Lung (tissue), 12 donors: ENCODE results near the gene CAPZB. TPM values are rescaled to one million over a fixed set of nuclear protein-coding genes. Genes with fewer than 3 reads are reported as not detected.

Source experiments
- ATAC-seq: fragments of 200-7000 bp; cut with Tn5 transposase; one replicate; pipeline ENCODE4 v1.9.1; 2020; ENCODE audit warnings: moderate number of reproducible peaks; ENCODE audit not compliant: insufficient read depth, low FRiP score
- DNase-seq, 3 donors: peaks; one replicate each; pipeline ENCODE4 v3.0.0-alpha.2; 2013 to 2017
- H3K27ac ChIP-seq, 2 donors: one replicate each; pipeline ENCODE4 v1.5.1; 2013; ENCODE audit warnings: mild to moderate bottlenecking in 2 of 2, moderate library complexity in 2 of 2, control low read depth in 1 of 2, inconsistent platforms in 1 of 2, low read depth in 1 of 2, low read length in 1 of 2
- H3K27me3 ChIP-seq, 3 donors: one replicate each; pipeline ENCODE4 v1.5.1; 2013; ENCODE audit warnings: low read length in 2 of 3; ENCODE audit not compliant: control insufficient read depth in 3 of 3, insufficient read depth in 3 of 3
- H3K36me3 ChIP-seq, 4 donors: one replicate each; pipeline ENCODE4 v1.5.1; 2013; ENCODE audit warnings: low read length in 4 of 4, mild to moderate bottlenecking in 1 of 4, moderate library complexity in 1 of 4; ENCODE audit not compliant: control insufficient read depth in 4 of 4, insufficient read depth in 4 of 4
- H3K4me1 ChIP-seq, 5 donors: one replicate each; pipeline ENCODE4 v1.5.1; 2013; ENCODE audit warnings: low read length in 5 of 5, mild to moderate bottlenecking in 2 of 5, moderate library complexity in 1 of 5; ENCODE audit not compliant: control insufficient read depth in 5 of 5, insufficient read depth in 5 of 5
- H3K4me3 ChIP-seq: one replicate; pipeline ENCODE4 v1.5.1; 2013; ENCODE audit warnings: mild to moderate bottlenecking, control low read depth, moderate library complexity
- H3K9ac ChIP-seq, 2 donors: one replicate each; pipeline ENCODE4 v1.5.1; 2013; ENCODE audit warnings: low read length in 2 of 2, control low read depth in 1 of 2; ENCODE audit not compliant: insufficient read depth in 1 of 2
- H3K9me3 ChIP-seq, 4 donors: one replicate each; pipeline ENCODE4 v1.5.1; 2013; ENCODE audit warnings: low read length in 3 of 4, mild to moderate bottlenecking in 1 of 4, moderate library complexity in 1 of 4; ENCODE audit not compliant: control insufficient read depth in 4 of 4, insufficient read depth in 3 of 4
- CTCF ChIP-seq: IDR thresholded peaks from 2 replicates; pipeline ENCODE4 v1.5.1; 2012; ENCODE audit warnings: mild to moderate bottlenecking; ENCODE audit errors: control extremely low read depth, extremely low read depth
- WGBS, 2 donors: extraction: QIAGEN DNeasy Blood & Tissue Kit; methylation state at CpG; one replicate each; pipeline ENCODE4 v1.1.7; 2013; 5-methylcytosine and 5-hydroxymethylcytosine counted together
- polyA plus RNA-seq, 2 donors: library from polyadenylated mRNA; stranded (reverse); fragments of 200-250 nt; gene quantifications; one replicate each; pipeline ENCODE4 v1.2.1, GENCODE V29; 2013
- total RNA-seq, 2 donors: library from RNA; depleted of rRNA in 1 of 2; stranded (reverse); fragments of >200 nt in 1 of 2; gene quantifications; one replicate each; pipeline ENCODE4 v1.2.1, GENCODE V29; 2014 to 2021
- donor health status: control.
- donor health status: control.
- donor health status: Bipolar disorder and iron deficiency.
- donor health status: healthy.
- donor health status: DM: yes; HTN: yes; CAD: no.

Gene CAPZB
- total and polyA plus RNA-seq, 4 donors = 94.7 to 339 (median 278) TPM

- Histone ChIP-seq H3K9ac (no peak overlapping the region), H3K27ac (no peak overlapping the region), H3K9me3 (no peaks in the 10 kb centered on the region), H3K36me3 (peaks cover 9 to 53% (median 16%) of the 10 kb centered on the region in 4 donors), H3K4me3 (no peak overlapping the region), H3K4me1 (no peaks in the 10 kb centered on the region), H3K27me3 (no peaks in the 10 kb centered on the region)
- ATAC-seq (peak; percentile 71), DNase-seq (peak; percentile 56 to 73 (median 70))
- WGBS, 2 donors = 65 to 68% methylated on average over 25 of the region's 25 CpGs
- TF ChIP-seq CTCF = peak; percentile 54
These were observed 143.9 kb downstream of the CAPZB start for GRCh38 chr1:19341201-19342061.

DNA sequence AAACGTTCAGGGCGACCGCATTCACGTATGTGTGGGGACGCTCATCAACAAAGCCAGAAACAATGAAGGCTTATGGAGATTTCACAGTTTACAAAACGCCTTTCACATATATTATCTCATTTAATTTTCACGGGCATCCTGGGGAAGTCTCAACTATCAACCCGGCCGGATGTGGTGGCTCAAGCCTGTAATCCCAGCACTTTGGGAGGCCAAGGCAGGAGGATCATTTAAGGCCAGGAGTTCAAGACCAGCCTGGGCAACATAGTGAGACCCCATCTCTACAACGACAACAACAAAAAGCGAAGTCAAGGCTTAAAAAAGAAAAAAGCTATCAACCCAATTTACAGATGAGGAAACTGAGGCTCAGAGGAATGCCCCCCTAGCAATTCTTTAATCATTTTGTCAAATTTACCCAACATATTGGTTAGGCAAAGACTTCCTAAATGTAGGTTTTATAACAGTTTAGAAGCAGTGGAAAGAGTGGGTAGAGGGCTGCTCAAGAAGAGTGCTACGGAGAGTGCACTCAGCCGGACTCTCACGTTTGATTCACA lies 144.9 kb downstream of the CAPZB start:
- Histone ChIP-seq H3K27ac (no peak overlapping the region), H3K4me3 (no peak overlapping the region), H3K9ac (no peak overlapping the region), H3K4me1 (no peaks in the 10 kb centered on the region), H3K36me3 (peaks cover 9 to 51% (median 16%) of the 10 kb centered on the region in 4 donors), H3K27me3 (no peaks in the 10 kb centered on the region), H3K9me3 (no peaks in the 10 kb centered on the region)
- no peak for TF ChIP-seq CTCF
- WGBS, 2 donors = 96 to 97% methylated on average over 14 of the region's 14 CpGs
- DNase-seq = no peak
- ATAC-seq = no peak

- H3K36me3 ChIP-seq = peaks cover 7 to 42% (median 10%) of the 10 kb centered on the region in 4 donors
- TF ChIP-seq CTCF = no peak
- H3K4me1 ChIP-seq = no peaks in the 10 kb centered on the region
- H3K27ac ChIP-seq = no peak overlapping the region
- 89 to 90% methylated on average over 19 of the region's 19 CpGs for WGBS, 2 donors
- no peak overlapping the region for H3K9ac ChIP-seq
- ATAC-seq (no peak), DNase-seq (peak in 1 of 3 donors; percentile 29)
- H3K4me3 ChIP-seq = no peak overlapping the region
- H3K9me3 ChIP-seq = no peaks in the 10 kb centered on the region
- no peaks in the 10 kb centered on the region for H3K27me3 ChIP-seq
These were observed 146.0 kb downstream of the CAPZB start for GRCh38 chr1:19339214-19339861.
